Activated naive CD8-positive, alpha-beta T cell treated with anti-CD3 and anti-CD28 coated beads, Interleukin-2, amount 10 ng/mL, durations not matched to agents 7 days and 5 days (primary cell): Measurements from ENCODE around the gene PSIP1. TPM values are rescaled to one million over a fixed set of nuclear protein-coding genes. Genes with fewer than 3 reads are reported as not detected.

Experiments
- ATAC-seq: fragments of 150-1000 bp; cut with Tn5 transposase; one replicate; pipeline ENCODE4 v1.10.0; 2021; ENCODE audit warnings: low read depth, moderate library complexity
- POLR2A ChIA-PET: fragments of 350-600 bp; sonication (Branson Sonifier 250); formaldehyde crosslinking; loops from one replicate; lab custom pipeline; 2021; ENCODE audit warnings: antibody characterized with exemption; lab: Charles Lee
- DNase-seq: peaks from one replicate; pipeline ENCODE4 v3.0.0; 2021
- H3K27ac Mint-ChIP-seq: one replicate; pipeline ENCODE4 v1.8.0; 2022; ENCODE audit warnings: mild to moderate bottlenecking, mixed read lengths
- H3K27me3 Mint-ChIP-seq: one replicate; pipeline ENCODE4 v1.8.0; 2022; ENCODE audit warnings: mild to moderate bottlenecking, moderate library complexity, mixed read lengths
- H3K36me3 Mint-ChIP-seq: one replicate; pipeline ENCODE4 v1.8.0; 2021; ENCODE audit warnings: mild to moderate bottlenecking, mixed read lengths
- H3K4me1 Mint-ChIP-seq: one replicate; pipeline ENCODE4 v1.8.0; 2021; ENCODE audit warnings: mixed read lengths
- H3K4me3 Mint-ChIP-seq: one replicate; pipeline ENCODE4 v1.8.0; 2022; ENCODE audit warnings: mild to moderate bottlenecking, moderate library complexity, mixed read lengths
- H3K9me3 Mint-ChIP-seq: one replicate; pipeline ENCODE4 v1.8.0; 2021; ENCODE audit warnings: mixed read lengths
- total RNA-seq, 2 experiments: library from RNA; stranded (reverse); gene quantifications; one replicate each; pipeline ENCODE4 v1.2.3, GENCODE V29; 2021

PSIP1 gene
- total RNA-seq, 2 experiments from 2014 or later: 159 to 160 TPM

DNA sequence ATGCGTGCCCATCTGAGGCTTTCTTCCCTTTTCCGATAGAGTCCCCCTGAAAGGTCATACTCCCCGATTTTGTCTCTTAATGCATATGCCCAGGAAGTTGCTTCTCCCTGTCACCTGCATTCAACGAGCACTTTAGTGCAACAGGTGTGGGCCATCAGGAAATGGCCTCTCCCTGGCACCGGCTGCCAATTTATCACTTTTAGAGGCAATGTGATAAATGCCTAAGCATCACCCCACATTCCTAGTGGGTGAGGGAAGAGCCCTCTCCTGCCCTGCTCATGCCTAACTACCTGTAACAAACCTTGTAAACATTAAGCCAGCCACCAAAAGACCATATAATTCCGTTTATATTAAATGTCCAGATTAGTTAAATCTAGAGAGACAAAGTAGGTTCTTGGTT is 89.2 kb downstream of the PSIP1 start:
- DNase-seq (no peak), ATAC-seq (no peak)
- H3K9me3 Mint-ChIP-seq: no peaks in the 10 kb centered on the region
- H3K4me3 Mint-ChIP-seq: peak overlapping the region; percentile 20
- H3K27me3 Mint-ChIP-seq: peaks cover 14% of the 10 kb centered on the region
- peaks cover 26% of the 10 kb centered on the region for H3K4me1 Mint-ChIP-seq
- H3K27ac Mint-ChIP-seq: peak overlapping the region; percentile 22
- peaks cover 18% of the 10 kb centered on the region for H3K36me3 Mint-ChIP-seq
- POLR2A ChIA-PET: no interaction called here

DNA sequence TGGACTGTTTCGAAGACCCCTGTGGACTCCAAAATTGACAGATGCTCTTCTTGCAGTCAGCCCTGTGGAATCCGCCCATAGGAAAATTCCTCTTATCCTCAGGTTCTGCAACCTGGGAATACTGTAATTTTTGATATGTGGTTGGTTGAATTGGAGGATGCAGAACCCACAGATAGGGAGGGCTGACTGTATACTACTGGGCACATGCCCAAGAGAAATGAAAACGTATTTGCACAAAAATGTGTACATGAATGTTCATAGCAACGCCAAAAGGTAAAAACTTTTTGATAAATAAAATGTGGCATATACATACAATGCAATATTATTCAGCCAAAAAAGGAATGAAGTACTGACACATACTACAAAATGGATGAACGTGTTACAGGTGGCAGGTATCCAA is 90.0 kb downstream of the PSIP1 start:
- Mint-ChIP-seq H3K36me3 (peaks cover 12% of the 10 kb centered on the region), H3K9me3 (no peaks in the 10 kb centered on the region), H3K27ac (no peak overlapping the region), H3K4me1 (peaks cover 22% of the 10 kb centered on the region), H3K27me3 (peaks cover 14% of the 10 kb centered on the region), H3K4me3 (no peak overlapping the region)
- no peak for DNase-seq
- no peak for ATAC-seq
- POLR2A ChIA-PET: no interaction called here

DNA sequence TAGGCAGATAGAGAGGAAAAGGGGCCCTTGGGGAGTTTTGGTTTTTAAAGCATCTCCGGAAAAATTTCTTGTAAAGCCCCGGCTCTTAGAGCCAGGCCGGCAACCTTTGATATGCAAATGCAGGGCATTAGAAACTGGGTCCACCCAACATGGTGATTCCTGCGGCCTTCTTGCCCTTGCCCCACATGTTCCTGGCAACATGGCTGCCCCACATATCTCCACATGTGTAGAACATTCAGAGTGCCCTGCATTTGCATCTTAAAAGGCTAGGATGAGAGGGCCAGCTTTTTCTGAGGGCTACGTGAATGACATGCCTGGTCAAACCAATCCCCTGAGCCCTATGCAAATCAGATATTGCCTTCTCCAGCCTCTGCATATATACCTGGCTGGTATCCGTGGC is 93.1 kb downstream of the PSIP1 start:
- Mint-ChIP-seq H3K27ac (no peak overlapping the region), H3K4me1 (peaks cover 8% of the 10 kb centered on the region), H3K4me3 (no peak overlapping the region), H3K9me3 (no peaks in the 10 kb centered on the region), H3K36me3 (no peaks in the 10 kb centered on the region), H3K27me3 (peaks cover 14% of the 10 kb centered on the region)
- POLR2A ChIA-PET: no interaction called here
- ATAC-seq (no peak), DNase-seq (no peak)

DNA sequence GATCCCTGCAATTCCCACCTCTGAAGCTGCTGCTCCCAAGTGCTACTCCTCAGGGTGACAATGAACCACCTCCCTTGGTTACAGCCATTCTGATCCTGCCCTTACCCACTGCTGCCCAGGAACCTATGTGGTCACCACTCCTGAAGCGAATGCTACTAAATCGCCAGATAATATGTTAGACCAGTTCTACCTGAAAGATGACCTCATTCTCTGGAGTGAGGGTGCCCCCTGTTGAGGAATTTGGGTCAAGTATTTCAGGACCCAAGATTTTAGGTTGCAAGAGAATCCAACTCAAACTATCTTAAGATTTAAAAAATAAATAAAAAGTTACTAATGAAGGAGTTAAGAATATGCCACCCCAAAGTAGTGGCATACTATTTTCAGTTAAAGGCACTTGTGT is 93.9 kb downstream of the PSIP1 start:
- ATAC-seq (peak; percentile 45), DNase-seq (no peak)
- Mint-ChIP-seq H3K27ac (no peak overlapping the region), H3K36me3 (no peaks in the 10 kb centered on the region), H3K9me3 (no peaks in the 10 kb centered on the region), H3K27me3 (peaks cover 12% of the 10 kb centered on the region), H3K4me3 (no peak overlapping the region), H3K4me1 (peaks cover 4% of the 10 kb centered on the region)
- POLR2A ChIA-PET: no interaction called here

Other genes starting within 250 kb of the PSIP1 start
- gene TTC39B, start 203.8 kb downstream of the PSIP1 start, total RNA-seq: 10 to 100 TPM; 33.6 to 35.2 TPM
- 10 to 100 TPM; 27.4 to 29.2 TPM for gene SNAPC3, start 88.1 kb downstream of the PSIP1 start, total RNA-seq
- 1 to 10 TPM; 1.7 to 2.7 TPM for gene CCDC171, start 42.1 kb upstream of the PSIP1 start, total RNA-seq